Ovary (tissue), 3 donors: ENCODE results near the gene KCNMA1.

ENCODE experiments used
- CTCF ChIP-seq, 3 donors: fragments of 450-650 bp in 2 of 3; fragments of 200-600 bp in 1 of 3; IDR thresholded peaks; one replicate each; pipeline versions ENCODE4 v1.5.1 to v1.8.0; 2016 to 2022; ENCODE audit warnings: antibody characterized with exemption in 3 of 3, mild to moderate bottlenecking in 1 of 3
- EP300 ChIP-seq: sonication (generic); formaldehyde crosslinking; IDR thresholded peaks from one replicate; pipeline ENCODE4 v1.6.1; 2017; ENCODE audit warnings: antibody characterized with exemption
- POLR2A ChIP-seq: fragments of 450-650 bp; IDR thresholded peaks from one replicate; pipeline ENCODE4 v1.6.1; 2017; ENCODE audit warnings: antibody characterized with exemption, mild to moderate bottlenecking, moderate library complexity
- donor health status: DM: no; HTN: no; CAD: no.

DNA sequence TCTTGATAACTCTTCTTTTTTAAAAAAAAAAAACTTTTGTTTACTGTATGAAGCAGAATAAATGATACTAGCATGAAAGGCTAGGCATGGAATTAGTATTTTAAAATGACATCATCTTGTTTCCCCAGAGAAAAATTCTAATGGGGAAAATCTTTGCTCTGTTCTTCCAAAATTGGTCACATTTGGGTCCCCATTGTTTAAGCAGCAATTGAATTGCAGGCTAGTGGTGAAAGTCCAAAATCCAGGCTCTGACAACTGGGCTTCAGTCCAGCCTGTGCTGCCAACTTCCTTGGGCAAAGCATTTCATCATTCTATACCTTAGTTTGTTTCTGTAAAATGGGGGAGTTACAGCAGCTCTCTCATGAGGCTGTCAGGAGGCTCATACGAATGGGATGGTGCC, 726.4 kb downstream of the KCNMA1 start:
- TF ChIP-seq CTCF (IDR thresholded peaks at IDR 0.05) (no peak), POLR2A (no peak), EP300 (no peak)
